ENCODE results near the gene COL18A1. TPM values are rescaled to one million over a fixed set of nuclear protein-coding genes. Genes with fewer than 3 reads are reported as not detected.

The COL18A1 gene
- total RNA-seq, 1 experiment from 2014 or later: 170 TPM

GRCh38 chr21:45490049-45490731, 85.2 kb downstream of the COL18A1 start:
- no peaks in the 10 kb centered on the region for H3K4me1 ChIP-seq
- no peaks in the 10 kb centered on the region for H3K9me3 ChIP-seq
- POLR2A ChIA-PET: no interaction called here
- BruUV-seq (replicated peaks): no TSS peak
- no peak overlapping the region for H3K4me3 ChIP-seq (ENCODE audit: low read depth, low read length)
- TF ChIP-seq CTCF (IDR thresholded peaks at IDR 0.05; ENCODE audit: insufficient read depth in 1 of 2, low read depth in 1 of 2, low read length in 1 of 2, severe bottlenecking in 1 of 2, unreplicated experiment in 1 of 2): no peak
- no peaks in the 10 kb centered on the region for H3K27me3 ChIP-seq (replicated peaks; ENCODE audit: control insufficient read depth, insufficient read depth, low read length)
- DNase-seq: no peak
- Mint-ChIP-seq H3K4me3 (ENCODE audit: unreplicated experiment) (no peak overlapping the region), H3K36me3 (ENCODE audit: insufficient read depth, unreplicated experiment) (peaks cover 55% of the 10 kb centered on the region), H3K27ac (ENCODE audit: unreplicated experiment) (no peak overlapping the region), H3K9me3 (ENCODE audit: unreplicated experiment) (no peaks in the 10 kb centered on the region), H3K4me1 (ENCODE audit: low read depth, unreplicated experiment) (no peaks in the 10 kb centered on the region), H3K27me3 (ENCODE audit: insufficient read depth, unreplicated experiment) (no peaks in the 10 kb centered on the region)
- CTCF ChIA-PET: no interaction called here
- H3K36me3 ChIP-seq (ENCODE audit: control insufficient read depth, insufficient read depth, low read length): no peaks in the 10 kb centered on the region; the same call in none of the 2 replicates
- intact Hi-C loops (cut with micrococcal nuclease; ENCODE audit: unreplicated experiment): no loop called here

GRCh38 chr21:45491056-45491455, 86.1 kb downstream of the COL18A1 start:
- H3K4me1 Mint-ChIP-seq (ENCODE audit: low read depth, unreplicated experiment): no peaks in the 10 kb centered on the region

GRCh38 chr21:45491623-45492022, 86.7 kb downstream of the COL18A1 start:
- H3K27ac Mint-ChIP-seq (ENCODE audit: unreplicated experiment): peak overlapping the region; percentile 79
- BruUV-seq (replicated peaks): no TSS peak
- CTCF ChIA-PET: no interaction called here

More at GRCh38 chr21:45491056-45491455, 86.1 kb downstream of the COL18A1 start:
- BruUV-seq (replicated peaks): no TSS peak
- POLR2A ChIA-PET: no interaction called here
- Histone ChIP-seq H3K4me1 (no peaks in the 10 kb centered on the region), H3K4me3 (ENCODE audit: low read depth, low read length) (no peak overlapping the region), H3K27me3 (replicated peaks; ENCODE audit: control insufficient read depth, insufficient read depth, low read length) (no peaks in the 10 kb centered on the region), H3K9me3 (no peaks in the 10 kb centered on the region), H3K36me3 (ENCODE audit: control insufficient read depth, insufficient read depth, low read length) (peaks cover 5% of the 10 kb centered on the region)
- intact Hi-C loops (cut with micrococcal nuclease; ENCODE audit: unreplicated experiment): no loop called here
- H3K9me3 Mint-ChIP-seq (ENCODE audit: unreplicated experiment): no peaks in the 10 kb centered on the region
- no peak for TF ChIP-seq CTCF (IDR thresholded peaks at IDR 0.05; ENCODE audit: insufficient read depth in 1 of 2, low read depth in 1 of 2, low read length in 1 of 2, severe bottlenecking in 1 of 2, unreplicated experiment in 1 of 2)
- DNase-seq: no peak
- no peak overlapping the region for H3K27ac Mint-ChIP-seq (ENCODE audit: unreplicated experiment)
- H3K4me3 Mint-ChIP-seq (ENCODE audit: unreplicated experiment): no peak overlapping the region
- H3K27me3 Mint-ChIP-seq (ENCODE audit: insufficient read depth, unreplicated experiment): no peaks in the 10 kb centered on the region
- CTCF ChIA-PET: no interaction called here
- peaks cover 58% of the 10 kb centered on the region for H3K36me3 Mint-ChIP-seq (ENCODE audit: insufficient read depth, unreplicated experiment)

More at GRCh38 chr21:45491623-45492022, 86.7 kb downstream of the COL18A1 start:
- intact Hi-C loops (cut with micrococcal nuclease; ENCODE audit: unreplicated experiment): no loop called here
- Histone ChIP-seq H3K27me3 (replicated peaks; ENCODE audit: control insufficient read depth, insufficient read depth, low read length) (no peaks in the 10 kb centered on the region), H3K4me1 (no peaks in the 10 kb centered on the region), H3K4me3 (ENCODE audit: low read depth, low read length) (no peak overlapping the region), H3K36me3 (ENCODE audit: control insufficient read depth, insufficient read depth, low read length) (peaks cover 5% of the 10 kb centered on the region), H3K9me3 (no peaks in the 10 kb centered on the region)
- no peaks in the 10 kb centered on the region for H3K4me1 Mint-ChIP-seq (ENCODE audit: low read depth, unreplicated experiment)
- TF ChIP-seq CTCF (IDR thresholded peaks at IDR 0.05; ENCODE audit: insufficient read depth in 1 of 2, low read depth in 1 of 2, low read length in 1 of 2, severe bottlenecking in 1 of 2, unreplicated experiment in 1 of 2): no peak
- POLR2A ChIA-PET: no interaction called here
- no peaks in the 10 kb centered on the region for H3K27me3 Mint-ChIP-seq (ENCODE audit: insufficient read depth, unreplicated experiment)
- no peaks in the 10 kb centered on the region for H3K9me3 Mint-ChIP-seq (ENCODE audit: unreplicated experiment)
- no peak overlapping the region for H3K4me3 Mint-ChIP-seq (ENCODE audit: unreplicated experiment)
- no peak for DNase-seq
- peaks cover 59% of the 10 kb centered on the region for H3K36me3 Mint-ChIP-seq (ENCODE audit: insufficient read depth, unreplicated experiment)

Data from Caco-2 (cell line).